Smooth muscle cell (in vitro differentiated cells): ENCODE data around the gene INPP5A. TPM values are rescaled to one million over a fixed set of nuclear protein-coding genes. Genes with fewer than 3 reads are reported as not detected.

Source experiments
- DNase-seq: peaks from one replicate; lab custom pipeline; 2025; ENCODE audit not compliant: unreplicated experiment; lab: John Stamatoyannopoulos, UW
- H2AFZ ChIP-seq: fragments of 200-600 bp; sonication (generic); 2 replicates; pipeline ENCODE4 v1.6.0; 2016; ENCODE audit warnings: antibody characterized with exemption, low read depth, mild to moderate bottlenecking
- H3F3A ChIP-seq: fragments of 200-600 bp; sonication (generic); 2 replicates; pipeline ENCODE4 v1.6.0; 2017; ENCODE audit warnings: antibody characterized with exemption, low read depth
- H3K27ac ChIP-seq: fragments of 200-600 bp; sonication (generic); 2 replicates; pipeline ENCODE4 v1.5.1; 2016; ENCODE audit warnings: low read depth, mild to moderate bottlenecking
- H3K27me3 ChIP-seq: fragments of 200-600 bp; sonication (generic); 2 replicates; pipeline ENCODE4 v1.6.1; 2016; ENCODE audit warnings: low read depth, mild to moderate bottlenecking
- H3K36me3 ChIP-seq: fragments of 200-600 bp; sonication (generic); 2 replicates; pipeline ENCODE4 v1.5.1; 2016; ENCODE audit warnings: low read depth
- H3K4me1 ChIP-seq: fragments of 200-600 bp; sonication (generic); 2 replicates; pipeline ENCODE4 v1.5.1; 2016; ENCODE audit warnings: low read depth
- H3K4me2 ChIP-seq: fragments of 200-600 bp; sonication (generic); 2 replicates; pipeline ENCODE4 v1.6.0; 2016; ENCODE audit warnings: mild to moderate bottlenecking
- H3K4me3 ChIP-seq: fragments of 200-600 bp; sonication (generic); 2 replicates; pipeline ENCODE4 v1.5.1; 2016; ENCODE audit warnings: mild to moderate bottlenecking
- H3K79me2 ChIP-seq: fragments of 200-600 bp; sonication (generic); 2 replicates; pipeline ENCODE4 v1.6.0; 2016; ENCODE audit warnings: low read depth, mild to moderate bottlenecking
- H3K9ac ChIP-seq: fragments of 200-600 bp; sonication (generic); 2 replicates; pipeline ENCODE4 v1.6.0; 2016; ENCODE audit warnings: low read depth
- H3K9me3 ChIP-seq: fragments of 200-600 bp; sonication (generic); replicated peaks from 2 replicates; pipeline ENCODE4 v1.5.1; 2016; ENCODE audit warnings: low read depth
- H4K20me1 ChIP-seq: fragments of 200-600 bp; sonication (generic); 2 replicates; pipeline ENCODE4 v1.6.0; 2016; ENCODE audit warnings: low read depth
- CTCF ChIP-seq: fragments of 200-600 bp; sonication (generic); IDR thresholded peaks from 2 replicates; pipeline ENCODE4 v1.5.1; 2017; ENCODE audit warnings: borderline replicate concordance, mild to moderate bottlenecking, antibody characterized with exemption; ENCODE audit not compliant: insufficient read depth, poor library complexity, severe bottlenecking
- WGBS: methylation state at CpG from one replicate; pipeline ENCODE4 v1.1.7; 2016; ENCODE audit warnings: low lambda C conversion rate; 5-methylcytosine and 5-hydroxymethylcytosine counted together
- polyA plus RNA-seq: library from polyadenylated mRNA; unstranded; fragments of >200 nt; fragmentation: Nextera tagmentation; extraction: Ambion mirVana; gene quantifications from 2 replicates; pipeline ENCODE4 v1.2.1, GENCODE V29; 2016
- total RNA-seq: library from RNA; depleted of rRNA; stranded (reverse); fragments of >200 nt; gene quantifications from 2 replicates; pipeline ENCODE4 v1.2.3, GENCODE V29; 2014

INPP5A gene
- total and polyA plus RNA-seq, 2 experiments from 2014 or later: 48.0 to 55.9 TPM

GRCh38 chr10:132518572-132519381 lies 18.8 kb upstream of the INPP5A start:
- H3K4me1 ChIP-seq: peaks cover 17% of the 10 kb centered on the region

GRCh38 chr10:132519382-132520176 lies 18.0 kb upstream of the INPP5A start:
- Histone ChIP-seq H3K4me3 (no peak overlapping the region), H4K20me1 (no peaks in the 10 kb centered on the region), H3K4me2 (no peak overlapping the region), H3F3A (no peaks in the 10 kb centered on the region), H3K27me3 (no peaks in the 10 kb centered on the region), H3K36me3 (no peaks in the 10 kb centered on the region), H3K27ac (no peak overlapping the region), H3K79me2 (no peaks in the 10 kb centered on the region), H3K4me1 (peaks cover 17% of the 10 kb centered on the region), H3K9me3 (no peaks in the 10 kb centered on the region), H3K9ac (no peak overlapping the region), H2AFZ (no peak overlapping the region)
- 82% methylated on average over 30 of the region's 30 CpGs for WGBS
- DNase-seq: no peak
- TF ChIP-seq CTCF: no peak

More at GRCh38 chr10:132518572-132519381, 18.8 kb upstream of the INPP5A start:
- DNase-seq: no peak
- H3K4me3 ChIP-seq: no peak overlapping the region
- no peaks in the 10 kb centered on the region for H3F3A ChIP-seq
- no peaks in the 10 kb centered on the region for H4K20me1 ChIP-seq
- no peaks in the 10 kb centered on the region for H3K27me3 ChIP-seq
- no peaks in the 10 kb centered on the region for H3K36me3 ChIP-seq
- no peak for TF ChIP-seq CTCF
- H3K9me3 ChIP-seq: no peaks in the 10 kb centered on the region
- no peaks in the 10 kb centered on the region for H3K79me2 ChIP-seq
- whole genome bisulfite sequencing: 26% methylated on average over 29 of the region's 29 CpGs
- H3K9ac ChIP-seq: no peak overlapping the region
- no peak overlapping the region for H3K27ac ChIP-seq
- H2AFZ ChIP-seq: no peak overlapping the region
- peak overlapping the region; percentile 80 for H3K4me2 ChIP-seq

- Histone ChIP-seq H3K9ac (no peak overlapping the region), H3K4me2 (no peak overlapping the region), H3F3A (no peaks in the 10 kb centered on the region), H2AFZ (no peak overlapping the region), H3K4me3 (no peak overlapping the region), H3K9me3 (no peaks in the 10 kb centered on the region), H3K36me3 (no peaks in the 10 kb centered on the region), H3K27me3 (no peaks in the 10 kb centered on the region), H3K27ac (no peak overlapping the region), H3K4me1 (peaks cover 17% of the 10 kb centered on the region), H3K79me2 (no peaks in the 10 kb centered on the region), H4K20me1 (no peaks in the 10 kb centered on the region)
- WGBS: 84% methylated on average over 17 of the region's 17 CpGs
- no peak for TF ChIP-seq CTCF
- DNase-seq: no peak
Measured at GRCh38 chr10:132520177-132520811, 17.3 kb upstream of the INPP5A start.
